IMR-90 (cell line): ENCODE data around the gene SLC2A13.

Experiments
- BHLHE40 ChIP-seq: fragments of 150-350 bp; IDR thresholded peaks from 2 replicates; pipeline ENCODE4 v1.6.1; 2016; ENCODE audit warnings: mild to moderate bottlenecking, low read depth, low read length
- CEBPB ChIP-seq: IDR thresholded peaks from 2 replicates; pipeline ENCODE4 v1.6.1; 2012; ENCODE audit warnings: low read depth, low read length, improper control_type of control experiment
- CTCF ChIP-seq: conservative IDR thresholded peaks from 2 replicates; pipeline ENCODE4 v1.5.1; 2012; ENCODE audit warnings: mild to moderate bottlenecking, low read depth, low read length, improper control_type of control experiment
- ELK1 ChIP-seq: fragments of 150-350 bp; IDR thresholded peaks from 2 replicates; pipeline ENCODE4 v1.6.1; 2016; ENCODE audit warnings: low read depth, mild to moderate bottlenecking, low read length, moderate library complexity, borderline replicate concordance
- FOS ChIP-seq: fragments of 150-350 bp; IDR thresholded peaks from 2 replicates; pipeline ENCODE4 v1.6.1; 2016; ENCODE audit warnings: low read depth, low read length
- MAFK ChIP-seq: IDR thresholded peaks from 2 replicates; pipeline ENCODE4 v1.6.1; 2012; ENCODE audit warnings: low read depth, low read length, improper control_type of control experiment
- MAZ ChIP-seq: IDR thresholded peaks from 2 replicates; pipeline ENCODE4 v1.6.1; 2012; ENCODE audit warnings: low read depth, mild to moderate bottlenecking, low read length, improper control_type of control experiment, moderate library complexity, borderline replicate concordance
- MXI1 ChIP-seq: IDR thresholded peaks from 2 replicates; pipeline ENCODE4 v1.6.1; 2012; ENCODE audit warnings: low read depth, mild to moderate bottlenecking, low read length, moderate library complexity, borderline replicate concordance
- POLR2A ChIP-seq: IDR thresholded peaks from 2 replicates; pipeline ENCODE4 v1.6.1; 2012; ENCODE audit warnings: mild to moderate bottlenecking, low read depth, low read length
- RAD21 ChIP-seq: IDR thresholded peaks from 2 replicates; pipeline ENCODE4 v1.6.1; 2012; ENCODE audit warnings: low read length, improper control_type of control experiment
- RCOR1 ChIP-seq: IDR thresholded peaks from 2 replicates; pipeline ENCODE4 v1.6.1; 2012; ENCODE audit warnings: mild to moderate bottlenecking, low read length, improper control_type of control experiment; ENCODE audit not compliant: insufficient replicate concordance
- RFX5 ChIP-seq: IDR thresholded peaks from 2 replicates; pipeline ENCODE4 v1.8.0; 2012; ENCODE audit warnings: low read depth, mild to moderate bottlenecking, low read length, moderate library complexity
- SMC3 ChIP-seq: fragments of 150-350 bp; IDR thresholded peaks from 2 replicates; pipeline ENCODE4 v1.6.1; 2016; ENCODE audit warnings: low read depth, mild to moderate bottlenecking, antibody characterized with exemption, low read length, moderate library complexity
- USF2 ChIP-seq: fragments of 150-350 bp; IDR thresholded peaks from 2 replicates; pipeline ENCODE4 v1.6.1; 2017; ENCODE audit warnings: mild to moderate bottlenecking, antibody characterized with exemption, low read length, low read depth

GRCh38 chr12:39803151-39803550 is 302.7 kb downstream of the SLC2A13 start:
- TF ChIP-seq BHLHE40 = no peak
- TF ChIP-seq CEBPB = no peak
- no peak for TF ChIP-seq MAZ
- TF ChIP-seq CTCF = no peak
- TF ChIP-seq POLR2A = no peak
- no peak for TF ChIP-seq RFX5
- no peak for TF ChIP-seq ELK1
- TF ChIP-seq MXI1 = no peak
- no peak for TF ChIP-seq USF2
- no peak for TF ChIP-seq RAD21
- no peak for TF ChIP-seq SMC3
- no peak for TF ChIP-seq RCOR1
- no peak for TF ChIP-seq FOS
- TF ChIP-seq MAFK = no peak
